ENCODE measurements around the gene DNAH14. TPM values are rescaled to one million over a fixed set of nuclear protein-coding genes. Genes with fewer than 3 reads are reported as not detected.
"Not testable (repeated sequence)": the region's sequence is repeated elsewhere in the genome, so short reads cannot be mapped to it uniquely, and the experiment has no call there.

Gene DNAH14
- total and polyA plus RNA-seq, 4 donors = 0.92 to 11.3 (median 2.0) TPM; not detected in 1

GRCh38 chr1:224911217-224911616 lies 18.3 kb upstream of the DNAH14 start:
- H3K27me3 ChIP-seq (ENCODE audit: control insufficient read depth in 1 of 2, insufficient read depth in 2 of 2, low read length in 1 of 2) = no peaks in the 10 kb centered on the region

GRCh38 chr1:224914292-224914900 lies 15.1 kb upstream of the DNAH14 start:
- Histone ChIP-seq H3K4me3 (ENCODE audit: low read length in 2 of 2) (no peak overlapping the region), H3K36me3 (ENCODE audit: control insufficient read depth in 1 of 2, insufficient read depth in 2 of 2, low read length in 1 of 2) (no peaks in the 10 kb centered on the region), H3K27ac (ENCODE audit: low read depth in 1 of 2, low read length in 2 of 2) (no peak overlapping the region), H3K4me1 (ENCODE audit: control insufficient read depth in 1 of 2, insufficient read depth in 2 of 2, low read length in 2 of 2) (no peaks in the 10 kb centered on the region), H3K27me3 (ENCODE audit: control insufficient read depth in 1 of 2, insufficient read depth in 2 of 2, low read length in 1 of 2) (no peaks in the 10 kb centered on the region), H3K9me3 (ENCODE audit: control insufficient read depth, low read length) (no peaks in the 10 kb centered on the region)
- intact Hi-C loops (cut with DNase I) = no loop called here
- 77 to 86% methylated on average over 1 of the region's 1 CpG for WGBS, 2 donors
- ATAC-seq (ENCODE audit: low FRiP score) = no peak
- DNase-seq = no peak

More at GRCh38 chr1:224911217-224911616, 18.3 kb upstream of the DNAH14 start:
- DNase-seq = no peak
- H3K9me3 ChIP-seq (ENCODE audit: control insufficient read depth, low read length) = peaks cover 3% of the 10 kb centered on the region
- H3K27ac ChIP-seq (ENCODE audit: low read depth in 1 of 2, low read length in 2 of 2) = no peak overlapping the region
- H3K36me3 ChIP-seq (ENCODE audit: control insufficient read depth in 1 of 2, insufficient read depth in 2 of 2, low read length in 1 of 2) = no peaks in the 10 kb centered on the region
- H3K4me1 ChIP-seq (ENCODE audit: control insufficient read depth in 1 of 2, insufficient read depth in 2 of 2, low read length in 2 of 2) = no peaks in the 10 kb centered on the region
- intact Hi-C loops (cut with DNase I) = no loop called here
- no peak for ATAC-seq (ENCODE audit: low FRiP score)
- H3K4me3 ChIP-seq (ENCODE audit: low read length in 2 of 2) = no peak overlapping the region

GRCh38 chr1:224919508-224919907 lies 10.0 kb upstream of the DNAH14 start:
- no peak overlapping the region for H3K4me3 ChIP-seq (ENCODE audit: low read length in 2 of 2)
- H3K36me3 ChIP-seq (ENCODE audit: control insufficient read depth in 1 of 2, insufficient read depth in 2 of 2, low read length in 1 of 2) = no peaks in the 10 kb centered on the region
- no peak for DNase-seq
- intact Hi-C loops (cut with DNase I) = no loop called here
- H3K9me3 ChIP-seq (ENCODE audit: control insufficient read depth, low read length) = no peaks in the 10 kb centered on the region
- H3K4me1 ChIP-seq (ENCODE audit: control insufficient read depth in 1 of 2, insufficient read depth in 2 of 2, low read length in 2 of 2) = no peaks in the 10 kb centered on the region
- no peak for ATAC-seq (ENCODE audit: low FRiP score)
- H3K27ac ChIP-seq (ENCODE audit: low read depth in 1 of 2, low read length in 2 of 2) = no peak overlapping the region
- no peaks in the 10 kb centered on the region for H3K27me3 ChIP-seq (ENCODE audit: control insufficient read depth in 1 of 2, insufficient read depth in 2 of 2, low read length in 1 of 2)
- 86% methylated on average over 4 of the region's 4 CpGs for WGBS, 2 donors

DNA sequence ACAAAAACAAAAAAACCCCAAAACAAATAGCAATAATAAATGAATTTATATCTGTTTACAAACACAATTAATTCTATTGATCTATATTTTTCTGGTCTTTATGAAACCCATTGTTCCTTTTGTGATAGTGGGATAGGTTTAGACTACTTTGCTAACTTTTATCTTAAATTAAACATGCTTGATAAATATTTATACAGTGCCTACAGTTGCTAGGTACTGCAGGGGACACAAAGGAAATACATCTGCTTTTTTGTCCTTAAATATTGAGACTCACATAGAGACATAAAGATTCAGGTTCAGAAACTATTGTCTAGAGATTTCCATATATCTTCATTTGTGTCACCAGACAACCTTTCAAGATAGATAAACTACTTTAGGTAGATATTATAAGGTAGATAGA lies 8.5 kb upstream of the DNAH14 start:
- no peak overlapping the region for H3K4me3 ChIP-seq (ENCODE audit: low read length in 2 of 2)
- ATAC-seq (ENCODE audit: low FRiP score) (no peak), DNase-seq (no peak)
- no peak overlapping the region for H3K27ac ChIP-seq (ENCODE audit: low read depth in 1 of 2, low read length in 2 of 2)
- H3K4me1 ChIP-seq (ENCODE audit: control insufficient read depth in 1 of 2, insufficient read depth in 2 of 2, low read length in 2 of 2) = no peaks in the 10 kb centered on the region
- H3K36me3 ChIP-seq (ENCODE audit: control insufficient read depth in 1 of 2, insufficient read depth in 2 of 2, low read length in 1 of 2) = no peaks in the 10 kb centered on the region
- H3K9me3 ChIP-seq (ENCODE audit: control insufficient read depth, low read length) = no peaks in the 10 kb centered on the region
- intact Hi-C loops (cut with DNase I) = loop anchor here in 1 of 2 donors (10.0 kb wide), 1 partner anchor 406 kb away; no protein-coding TSS in a partner anchor
- no peaks in the 10 kb centered on the region for H3K27me3 ChIP-seq (ENCODE audit: control insufficient read depth in 1 of 2, insufficient read depth in 2 of 2, low read length in 1 of 2)

GRCh38 chr1:224921354-224921753 lies 8.1 kb upstream of the DNAH14 start:
- Histone ChIP-seq H3K27ac (ENCODE audit: low read depth in 1 of 2, low read length in 2 of 2) (no peak overlapping the region), H3K9me3 (ENCODE audit: control insufficient read depth, low read length) (no peaks in the 10 kb centered on the region), H3K36me3 (ENCODE audit: control insufficient read depth in 1 of 2, insufficient read depth in 2 of 2, low read length in 1 of 2) (no peaks in the 10 kb centered on the region), H3K27me3 (ENCODE audit: control insufficient read depth in 1 of 2, insufficient read depth in 2 of 2, low read length in 1 of 2) (no peaks in the 10 kb centered on the region), H3K4me1 (ENCODE audit: control insufficient read depth in 1 of 2, insufficient read depth in 2 of 2, low read length in 2 of 2) (no peaks in the 10 kb centered on the region), H3K4me3 (ENCODE audit: low read length in 2 of 2) (no peak overlapping the region)
- 89 to 93% methylated on average over 3 of the region's 3 CpGs for WGBS, 2 donors
- DNase-seq (no peak), ATAC-seq (ENCODE audit: low FRiP score) (no peak)
- intact Hi-C loops (cut with DNase I) = loop anchor here in 1 of 2 donors (10.0 kb wide), 1 partner anchor 407 kb away; no protein-coding TSS in a partner anchor

GRCh38 chr1:224922404-224923164 lies 6.9 kb upstream of the DNAH14 start:
- no peak for ATAC-seq (ENCODE audit: low FRiP score)
- 37 to 41% methylated on average over 4 to 5 of the region's 5 CpGs for WGBS, 2 donors

DNA sequence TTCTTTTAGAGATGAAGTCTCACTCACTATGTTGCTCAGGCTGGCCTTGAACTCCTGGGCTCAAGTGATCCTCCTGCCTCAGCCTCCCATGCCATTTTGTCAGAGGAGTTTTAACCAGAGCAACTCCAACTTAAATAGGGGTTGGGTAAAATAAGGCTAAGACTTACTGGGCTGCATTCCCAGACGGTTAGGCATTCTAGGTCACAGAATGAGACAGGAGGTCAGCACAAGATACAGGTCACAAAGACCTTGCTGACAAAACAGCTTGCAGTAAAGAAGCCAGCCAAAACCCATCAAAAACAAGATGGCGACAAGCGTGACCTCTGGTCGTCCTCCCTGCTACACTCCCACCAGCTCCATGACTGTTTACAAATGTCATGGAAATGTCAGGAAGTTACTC lies 5.7 kb upstream of the DNAH14 start:
- ATAC-seq (ENCODE audit: low FRiP score) (no peak), DNase-seq (no peak)
- intact Hi-C loops (cut with DNase I) = loop anchor here in 1 of 2 donors (10.0 kb wide), 1 partner anchor 409 kb away; no protein-coding TSS in a partner anchor

More at GRCh38 chr1:224922404-224923164, 6.9 kb upstream of the DNAH14 start:
- Histone ChIP-seq H3K4me1 (ENCODE audit: control insufficient read depth in 1 of 2, insufficient read depth in 2 of 2, low read length in 2 of 2) (no peaks in the 10 kb centered on the region), H3K9me3 (ENCODE audit: control insufficient read depth, low read length) (no peaks in the 10 kb centered on the region), H3K27me3 (ENCODE audit: control insufficient read depth in 1 of 2, insufficient read depth in 2 of 2, low read length in 1 of 2) (no peaks in the 10 kb centered on the region), H3K4me3 (ENCODE audit: low read length in 2 of 2) (no peak overlapping the region), H3K27ac (ENCODE audit: low read depth in 1 of 2, low read length in 2 of 2) (no peak overlapping the region), H3K36me3 (ENCODE audit: control insufficient read depth in 1 of 2, insufficient read depth in 2 of 2, low read length in 1 of 2) (no peaks in the 10 kb centered on the region)
- no peak for DNase-seq
- intact Hi-C loops (cut with DNase I) = loop anchor here in 1 of 2 donors (10.0 kb wide), 1 partner anchor 408 kb away; no protein-coding TSS in a partner anchor

GRCh38 chr1:224927631-224928030 lies 1.8 kb upstream of the DNAH14 start:
- ATAC-seq (ENCODE audit: low FRiP score); H3K27ac ChIP-seq (ENCODE audit: low read depth in 1 of 2, low read length in 2 of 2); H3K4me3 ChIP-seq (ENCODE audit: low read length in 2 of 2); H3K9me3 ChIP-seq (ENCODE audit: control insufficient read depth, low read length); H3K4me1 ChIP-seq (ENCODE audit: control insufficient read depth in 1 of 2, insufficient read depth in 2 of 2, low read length in 2 of 2); H3K27me3 ChIP-seq (ENCODE audit: control insufficient read depth in 1 of 2, insufficient read depth in 2 of 2, low read length in 1 of 2); H3K36me3 ChIP-seq (ENCODE audit: control insufficient read depth in 1 of 2, insufficient read depth in 2 of 2, low read length in 1 of 2); DNase-seq: not testable (repeated sequence)
- intact Hi-C loops (cut with DNase I) = loop anchor here in 1 of 2 donors (10.0 kb wide), 1 partner anchor 413 kb away; no protein-coding TSS in a partner anchor
- 90% methylated on average over 3 of the region's 3 CpGs for WGBS, 2 donors

More for the DNA sequence above, 5.7 kb upstream of the DNAH14 start:
- H3K9me3 ChIP-seq (ENCODE audit: control insufficient read depth, low read length) = no peaks in the 10 kb centered on the region
- H3K36me3 ChIP-seq (ENCODE audit: control insufficient read depth in 1 of 2, insufficient read depth in 2 of 2, low read length in 1 of 2) = no peaks in the 10 kb centered on the region
- no peak overlapping the region for H3K4me3 ChIP-seq (ENCODE audit: low read length in 2 of 2)
- no peaks in the 10 kb centered on the region for H3K27me3 ChIP-seq (ENCODE audit: control insufficient read depth in 1 of 2, insufficient read depth in 2 of 2, low read length in 1 of 2)
- H3K4me1 ChIP-seq (ENCODE audit: control insufficient read depth in 1 of 2, insufficient read depth in 2 of 2, low read length in 2 of 2) = no peaks in the 10 kb centered on the region
- 43 to 49% methylated on average over 4 of the region's 4 CpGs for WGBS, 2 donors
- H3K27ac ChIP-seq (ENCODE audit: low read depth in 1 of 2, low read length in 2 of 2) = no peak overlapping the region
